Measurements from ENCODE around the gene BSN.

Gene BSN

DNA sequence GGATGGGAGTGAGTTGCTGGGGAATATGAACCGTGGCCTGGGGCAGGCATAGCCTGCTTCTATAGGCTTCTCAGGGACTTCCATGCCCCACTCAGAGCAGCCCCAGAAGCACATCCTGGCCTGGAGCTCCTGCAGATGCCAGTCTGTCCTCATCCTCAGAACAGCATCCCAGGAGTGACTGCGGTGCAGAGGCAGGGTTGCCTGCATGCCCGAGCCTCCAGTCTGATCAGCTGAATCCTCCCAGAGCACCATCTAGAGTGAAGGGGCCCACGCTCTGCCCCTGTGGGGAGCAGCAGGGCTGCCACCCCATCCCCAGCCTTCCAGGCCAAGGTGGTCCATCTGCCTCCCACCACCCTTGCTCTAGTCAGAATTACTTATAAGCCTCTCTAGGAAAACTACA is 75.2 kb downstream of the BSN start:
- no peak for DNase-seq

DNA sequence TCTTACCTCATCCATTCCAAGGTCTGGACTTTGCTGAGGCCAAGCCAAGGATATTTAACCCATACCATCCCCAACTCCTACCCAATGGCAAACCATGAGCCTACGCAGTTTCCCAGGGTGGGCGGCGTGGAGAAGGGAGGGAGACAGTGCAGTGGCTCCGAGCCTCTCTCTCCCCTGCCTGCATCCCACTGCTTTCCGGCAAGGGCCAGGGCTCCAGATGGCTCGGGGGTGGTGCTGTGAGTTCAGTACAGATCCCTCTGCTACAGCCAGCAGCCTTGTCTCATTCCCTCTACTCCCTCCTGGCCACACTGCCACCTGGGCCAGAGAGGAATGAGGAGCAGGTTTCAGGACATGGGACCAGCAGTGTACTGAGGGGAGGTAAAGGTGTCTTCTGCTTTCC is 75.6 kb downstream of the BSN start:
- DNase-seq: no peak

DNA sequence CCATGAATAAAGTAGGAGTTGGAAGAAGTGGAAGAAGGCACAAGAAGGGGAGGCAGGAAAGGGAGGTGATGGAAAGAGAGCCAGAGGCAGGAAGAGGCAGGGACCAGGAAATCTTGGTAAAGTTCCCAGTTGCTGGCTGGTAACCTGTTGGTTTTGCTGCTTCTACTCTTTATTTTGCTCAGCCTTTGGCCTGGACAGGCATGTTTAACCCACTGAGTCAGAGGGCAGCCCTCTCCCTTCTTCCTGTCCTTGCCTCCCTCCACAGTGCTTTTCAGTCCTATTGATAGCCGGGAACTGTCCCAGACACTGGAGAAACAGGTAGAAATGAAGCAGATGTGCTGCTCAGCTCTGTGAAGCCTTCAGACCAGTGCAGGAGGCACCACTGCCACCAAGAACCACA is 76.5 kb downstream of the BSN start:
- no peak for DNase-seq

DNA sequence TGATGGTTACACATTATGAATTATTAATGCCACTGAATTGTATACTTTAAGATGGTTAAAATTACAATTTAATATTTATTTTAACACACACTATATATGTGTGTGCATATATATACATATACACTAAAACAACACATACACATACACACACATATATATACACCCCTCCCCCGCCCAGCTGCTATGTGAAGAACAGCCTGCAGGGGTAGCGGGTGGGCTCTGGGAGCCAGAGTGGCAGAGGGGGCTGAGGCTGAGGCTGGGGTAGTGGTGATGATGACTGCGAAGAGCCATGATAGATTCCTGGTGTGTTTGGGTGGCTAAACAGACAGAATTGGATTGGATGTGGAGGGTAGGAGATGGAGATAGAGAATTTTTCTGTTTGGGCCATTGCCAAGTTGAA is 80.5 kb downstream of the BSN start:
- no peak for DNase-seq

DNA sequence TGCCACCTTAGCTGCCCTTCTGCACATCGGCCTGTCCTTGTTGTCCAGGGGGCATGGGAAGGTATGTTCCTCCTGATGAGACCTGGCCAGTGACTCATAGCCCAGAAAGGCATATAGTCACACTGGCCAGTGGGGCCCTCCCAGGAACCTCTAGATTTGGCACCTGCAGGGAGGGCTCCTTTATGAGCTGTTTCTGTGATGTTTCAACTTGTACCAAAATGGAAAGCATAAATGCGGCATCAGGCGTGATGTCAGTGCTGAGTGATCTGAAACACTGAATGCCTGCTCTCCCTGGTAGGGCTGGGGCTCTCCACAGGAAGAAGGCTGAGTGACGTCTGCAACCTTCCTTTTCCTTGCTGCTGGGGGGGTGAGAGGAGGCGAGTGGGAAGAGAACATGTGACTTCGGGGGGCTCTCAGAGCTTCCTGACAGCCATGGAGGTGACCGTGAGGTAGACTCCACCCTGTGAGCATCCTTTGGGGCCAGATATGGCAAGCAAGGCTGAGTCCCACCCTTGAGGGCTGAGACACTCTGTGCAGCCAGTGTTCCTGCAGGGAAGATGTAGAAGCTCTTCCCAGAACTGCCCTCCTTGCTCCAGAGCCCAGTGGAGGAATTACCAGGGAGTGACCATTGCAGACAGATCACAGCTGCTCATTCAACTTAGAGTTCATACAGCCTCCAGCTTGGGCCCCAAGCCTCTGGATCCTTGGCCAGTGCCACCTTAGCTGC is 82.8 kb downstream of the BSN start:
- DNase-seq: no peak

DNA sequence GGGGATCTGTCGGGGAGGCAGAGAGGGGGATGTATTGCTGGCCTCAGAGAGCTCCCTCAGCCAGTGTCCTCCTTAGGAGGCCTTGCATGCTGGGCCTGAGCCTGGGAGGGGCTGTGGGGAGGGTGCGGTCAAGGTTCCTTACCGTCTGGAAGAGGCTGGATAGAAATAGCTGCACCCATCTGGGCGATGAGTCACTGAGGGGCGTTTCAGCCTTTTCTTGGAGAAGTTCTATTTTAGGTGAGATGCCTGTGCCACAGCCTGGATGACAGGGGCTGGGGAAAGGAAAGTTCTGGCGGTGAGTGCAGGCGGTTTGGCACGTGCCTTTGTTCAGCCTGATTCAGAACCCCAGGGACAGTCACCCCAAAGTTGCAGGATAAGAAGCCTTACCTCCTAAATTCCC is 84.2 kb downstream of the BSN start:
- peak; percentile 77 for DNase-seq

DNA sequence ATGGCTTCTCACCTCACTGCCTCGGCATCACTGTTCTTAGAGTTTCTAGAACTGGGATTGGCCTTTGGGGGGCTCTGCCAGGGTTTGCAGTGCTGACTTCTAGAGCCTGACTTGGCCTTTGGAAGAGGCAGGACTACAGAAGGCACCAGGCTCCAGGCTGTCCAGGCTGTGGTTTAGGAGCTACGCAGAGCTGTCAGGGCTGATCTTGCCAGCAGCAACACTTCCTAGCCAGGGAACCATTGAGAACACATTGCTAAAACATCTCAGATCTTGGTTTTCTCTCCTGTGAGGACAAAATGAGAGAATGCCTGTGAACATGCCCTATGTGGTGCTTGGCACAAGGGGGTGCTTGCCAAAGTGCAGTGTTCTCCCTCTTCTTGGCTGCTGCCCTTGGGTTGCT is 85.3 kb downstream of the BSN start:
- no peak for DNase-seq

DNA sequence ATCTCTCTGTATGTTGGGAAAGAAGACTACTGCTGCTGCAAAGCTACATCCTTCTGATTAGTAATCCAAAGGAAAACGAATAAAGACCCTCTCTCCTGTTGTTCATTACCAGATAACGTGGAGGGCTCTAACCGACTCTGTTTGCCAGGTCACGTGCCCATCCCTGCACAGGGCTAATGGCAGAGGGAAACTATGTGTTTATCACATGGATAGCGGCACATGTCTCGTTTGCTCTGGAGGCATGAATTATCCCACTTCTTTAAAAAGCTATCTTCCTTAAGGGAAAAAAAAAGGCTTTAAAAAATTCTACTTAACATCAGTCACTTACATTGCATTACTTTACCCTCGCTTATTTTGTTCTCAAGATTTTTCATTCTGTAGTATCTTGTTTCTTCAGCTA is 87.0 kb downstream of the BSN start:
- DNase-seq: no peak

DNA sequence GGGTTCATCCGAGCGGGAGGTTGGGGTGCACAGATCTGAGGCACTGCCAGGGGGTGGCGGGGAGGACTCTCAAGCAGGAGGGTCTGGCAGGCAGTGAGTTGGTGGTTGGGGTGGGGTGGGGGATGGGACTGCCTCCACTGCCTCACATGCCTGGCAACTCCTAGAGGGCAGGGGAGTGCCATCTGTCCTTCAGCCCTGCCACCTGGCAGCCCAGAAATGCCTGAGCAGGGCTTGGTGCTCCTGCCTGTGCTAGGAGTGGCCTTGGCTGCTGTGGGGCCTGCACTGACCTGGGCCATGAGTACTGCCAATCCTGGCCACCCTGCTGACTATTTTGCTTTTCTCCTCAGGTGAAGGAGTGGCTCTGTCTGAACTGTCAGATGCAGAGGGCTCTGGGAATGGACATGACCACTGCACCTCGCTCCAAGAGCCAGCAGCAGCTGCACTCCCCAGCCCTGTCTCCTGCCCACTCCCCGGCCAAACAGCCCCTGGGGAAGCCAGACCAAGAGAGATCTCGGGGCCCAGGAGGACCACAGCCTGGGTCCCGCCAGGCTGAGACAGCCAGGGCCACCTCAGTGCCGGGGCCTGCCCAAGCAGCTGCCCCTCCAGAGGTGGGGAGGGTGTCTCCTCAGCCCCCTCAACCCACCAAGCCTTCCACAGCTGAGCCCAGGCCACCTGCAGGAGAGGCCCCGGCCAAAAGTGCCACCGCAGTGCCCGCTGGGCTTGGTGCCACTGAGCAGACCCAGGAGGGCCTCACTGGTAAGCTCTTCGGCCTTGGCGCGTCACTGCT is 87.8 kb downstream of the BSN start:
- DNase-seq: no peak

DNA sequence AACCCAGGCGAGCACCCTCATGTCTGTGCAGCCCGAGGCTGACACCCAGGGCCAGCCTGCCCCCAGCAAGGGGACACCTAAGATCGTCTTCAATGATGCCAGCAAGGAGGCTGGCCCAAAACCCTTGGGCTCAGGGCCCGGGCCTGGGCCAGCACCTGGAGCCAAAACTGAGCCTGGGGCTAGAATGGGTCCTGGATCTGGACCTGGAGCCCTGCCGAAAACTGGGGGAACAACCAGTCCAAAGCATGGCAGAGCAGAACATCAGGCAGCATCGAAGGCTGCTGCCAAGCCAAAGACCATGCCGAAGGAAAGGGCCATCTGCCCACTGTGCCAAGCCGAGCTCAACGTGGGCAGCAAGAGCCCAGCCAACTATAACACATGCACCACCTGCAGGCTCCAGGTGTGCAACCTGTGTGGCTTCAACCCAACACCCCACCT is 88.5 kb downstream of the BSN start:
- DNase-seq: no peak

DNA sequence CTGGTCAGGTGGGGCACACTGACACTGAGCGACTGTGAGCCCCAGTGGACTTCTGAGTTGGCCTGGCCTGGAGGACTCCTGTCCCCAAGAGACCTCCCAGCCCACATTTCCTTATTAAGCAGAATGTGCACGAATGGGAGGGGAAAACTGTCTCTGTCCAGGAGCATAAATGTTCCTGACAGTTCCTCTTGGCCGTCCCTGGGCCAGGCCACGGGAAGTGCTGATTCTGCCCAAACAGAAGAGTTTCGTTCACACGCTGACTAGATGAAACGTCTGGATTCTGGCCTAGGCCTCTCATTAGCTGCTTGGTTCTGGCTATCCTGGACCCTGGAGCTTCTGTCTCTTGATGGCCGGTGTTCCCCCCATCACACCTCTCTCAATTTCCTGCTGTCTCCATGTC is 90.4 kb downstream of the BSN start:
- DNase-seq: no peak

DNA sequence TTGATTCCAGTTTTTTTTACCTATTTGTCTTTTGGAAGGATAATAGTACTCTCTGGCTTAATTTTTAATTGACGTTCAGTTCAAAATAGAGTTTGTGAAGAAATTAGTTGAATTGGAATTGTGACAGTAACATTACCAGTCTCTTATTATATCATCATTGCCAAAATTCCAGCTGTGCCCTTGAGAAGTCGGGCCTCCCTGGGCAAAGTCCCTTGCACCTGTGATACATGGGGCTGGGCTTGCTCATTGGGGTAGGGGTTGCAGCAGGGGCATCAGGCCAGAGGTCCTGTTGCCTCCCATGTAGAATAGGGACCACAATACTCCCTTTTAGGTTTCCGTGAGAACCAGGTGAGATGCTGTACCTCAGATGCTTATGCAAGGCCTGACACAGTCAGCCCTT is 92.0 kb downstream of the BSN start:
- no peak for DNase-seq

DNA sequence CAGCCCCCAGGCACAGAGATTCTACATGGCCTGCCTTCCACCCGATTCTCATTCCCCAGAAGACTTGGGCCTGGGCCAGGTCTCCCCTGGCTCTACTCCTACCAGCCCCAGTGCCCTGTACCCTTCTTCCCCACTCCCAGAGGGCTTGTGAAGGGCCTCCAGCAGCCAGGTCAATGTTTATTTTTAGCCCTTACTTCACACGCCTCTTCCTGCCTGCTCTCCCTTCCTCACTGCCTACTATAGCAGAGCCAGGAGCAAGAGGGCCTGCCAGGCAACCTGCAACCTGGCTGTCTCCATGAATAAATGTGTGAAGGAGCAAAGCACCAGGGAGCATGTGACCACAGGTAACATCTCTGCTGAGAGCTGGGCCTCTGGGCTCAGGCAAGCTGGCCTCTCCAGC is 93.5 kb downstream of the BSN start:
- no peak for DNase-seq

DNA sequence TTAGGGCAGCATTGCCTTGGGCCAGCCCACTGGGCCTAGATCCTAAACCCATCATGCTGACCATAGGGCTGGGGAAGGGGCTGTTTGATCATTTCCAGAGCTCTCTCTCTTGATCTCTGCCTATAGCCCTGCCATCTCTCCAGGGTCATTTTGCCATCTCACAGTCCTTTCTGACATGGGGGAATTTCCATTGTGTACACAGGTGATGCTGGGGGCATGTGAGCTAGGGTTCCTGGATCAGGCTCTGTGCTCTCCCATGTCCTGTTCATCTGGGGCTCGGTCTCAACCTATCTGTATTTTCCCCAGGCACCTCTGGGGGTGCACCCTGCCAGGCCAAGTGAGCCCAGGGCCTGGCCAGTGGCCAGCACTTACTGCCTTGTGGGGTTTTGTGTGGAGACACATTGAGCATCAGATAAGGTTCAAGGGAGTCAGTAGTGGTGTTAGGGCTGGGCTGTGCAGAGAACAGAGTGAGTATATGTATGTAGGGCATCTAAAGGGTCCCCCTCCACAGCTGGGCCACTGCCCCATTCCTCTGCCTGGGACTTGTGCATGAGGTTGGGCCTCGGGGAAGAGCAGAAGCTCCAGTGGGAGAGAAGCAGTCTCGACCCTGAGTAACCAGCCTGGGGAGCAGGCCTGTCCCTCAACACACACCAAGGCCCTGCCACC is 94.2 kb downstream of the BSN start:
- no peak for DNase-seq

DNA sequence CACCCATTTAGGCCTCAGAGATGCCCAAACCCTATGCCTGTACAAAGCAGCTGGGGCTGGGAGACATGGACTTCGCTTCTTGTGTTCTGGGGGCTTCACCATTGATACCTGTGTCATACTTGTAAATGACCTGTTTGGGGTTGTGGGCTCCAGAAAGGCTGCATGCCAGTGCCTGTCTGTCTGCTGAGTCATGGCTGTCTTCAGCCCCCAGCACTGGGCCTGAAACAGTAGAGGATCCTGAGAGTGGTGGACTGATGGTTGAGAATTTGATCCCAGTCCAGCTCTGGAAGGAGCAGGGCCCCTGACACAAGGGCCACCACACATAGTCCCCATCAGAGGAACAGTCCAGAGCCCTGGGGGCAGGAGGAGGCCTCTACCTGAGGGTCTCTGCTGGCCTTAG is 95.3 kb downstream of the BSN start:
- DNase-seq: peak; percentile 21

DNA sequence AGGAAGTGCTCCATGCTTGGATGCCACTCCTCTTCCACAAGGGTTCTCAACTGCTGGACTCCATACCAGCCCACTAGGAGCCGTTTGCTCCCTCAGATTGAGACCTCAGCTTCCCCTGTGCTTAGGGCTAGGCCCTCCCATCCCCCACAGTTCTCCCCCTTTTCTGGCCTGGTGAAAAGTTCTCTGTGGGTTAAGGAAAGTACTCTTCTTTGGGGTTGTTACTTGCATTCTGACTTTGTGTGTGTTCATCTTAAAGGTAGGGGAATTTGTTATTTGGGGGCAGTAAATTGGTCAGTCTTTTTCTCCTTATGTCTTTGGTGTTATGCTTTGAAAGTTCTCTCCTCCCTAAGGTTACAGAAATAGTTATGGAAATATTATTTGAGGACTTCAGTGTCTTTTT is 95.9 kb downstream of the BSN start:
- DNase-seq: no peak

DNA sequence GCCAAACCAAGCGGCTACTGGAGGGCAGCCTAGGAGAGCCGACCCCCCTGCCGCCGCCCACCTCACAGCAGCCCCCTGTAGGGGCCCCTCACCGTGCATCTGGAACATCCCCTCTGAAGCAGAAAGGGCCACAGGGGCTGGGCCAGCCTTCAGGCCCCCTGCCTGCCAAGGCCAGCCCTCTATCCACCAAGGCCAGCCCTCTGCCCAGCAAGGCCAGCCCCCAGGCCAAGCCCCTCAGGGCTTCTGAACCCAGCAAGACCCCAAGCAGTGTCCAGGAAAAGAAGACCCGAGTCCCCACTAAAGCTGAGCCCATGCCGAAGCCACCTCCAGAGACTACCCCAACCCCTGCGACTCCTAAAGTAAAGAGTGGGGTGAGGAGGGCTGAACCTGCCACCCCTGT is 96.4 kb downstream of the BSN start:
- DNase-seq: no peak

DNA sequence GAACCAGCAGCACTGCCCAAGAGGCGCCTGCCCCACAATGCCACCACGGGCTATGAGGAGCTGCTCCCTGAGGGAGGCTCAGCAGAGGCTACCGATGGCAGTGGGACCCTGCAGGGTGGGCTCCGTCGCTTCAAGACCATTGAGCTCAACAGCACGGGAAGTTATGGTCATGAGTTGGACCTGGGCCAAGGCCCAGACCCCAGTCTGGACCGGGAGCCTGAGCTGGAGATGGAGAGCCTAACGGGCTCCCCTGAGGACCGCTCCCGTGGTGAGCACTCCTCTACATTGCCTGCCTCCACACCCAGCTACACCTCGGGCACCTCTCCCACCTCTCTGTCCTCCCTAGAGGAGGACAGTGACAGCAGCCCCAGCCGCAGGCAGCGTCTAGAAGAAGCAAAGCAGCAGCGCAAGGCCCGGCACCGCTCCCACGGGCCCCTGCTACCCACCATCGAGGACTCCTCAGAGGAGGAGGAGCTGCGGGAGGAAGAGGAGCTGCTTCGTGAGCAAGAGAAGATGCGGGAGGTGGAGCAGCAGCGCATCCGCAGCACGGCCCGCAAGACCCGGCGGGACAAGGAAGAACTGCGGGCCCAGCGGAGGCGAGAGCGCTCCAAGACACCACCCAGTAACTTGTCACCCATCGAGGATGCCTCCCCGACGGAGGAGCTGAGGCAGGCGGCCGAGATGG is 98.1 kb downstream of the BSN start:
- no peak for DNase-seq

DNA sequence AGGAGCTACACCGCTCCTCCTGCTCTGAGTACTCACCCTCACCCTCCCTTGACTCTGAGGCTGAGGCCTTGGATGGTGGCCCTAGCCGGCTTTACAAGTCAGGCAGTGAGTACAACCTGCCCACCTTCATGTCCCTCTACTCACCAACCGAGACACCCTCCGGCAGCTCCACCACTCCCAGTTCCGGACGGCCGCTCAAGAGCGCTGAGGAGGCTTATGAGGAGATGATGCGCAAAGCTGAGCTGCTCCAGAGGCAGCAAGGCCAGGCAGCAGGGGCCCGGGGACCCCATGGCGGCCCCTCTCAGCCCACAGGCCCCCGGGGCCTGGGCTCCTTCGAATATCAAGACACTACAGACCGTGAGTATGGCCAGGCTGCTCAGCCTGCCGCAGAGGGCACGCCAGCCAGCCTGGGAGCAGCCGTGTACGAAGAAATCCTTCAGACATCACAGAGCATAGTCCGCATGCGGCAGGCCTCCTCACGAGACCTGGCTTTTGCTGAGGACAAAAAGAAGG is 98.7 kb downstream of the BSN start:
- DNase-seq: no peak

DNA sequence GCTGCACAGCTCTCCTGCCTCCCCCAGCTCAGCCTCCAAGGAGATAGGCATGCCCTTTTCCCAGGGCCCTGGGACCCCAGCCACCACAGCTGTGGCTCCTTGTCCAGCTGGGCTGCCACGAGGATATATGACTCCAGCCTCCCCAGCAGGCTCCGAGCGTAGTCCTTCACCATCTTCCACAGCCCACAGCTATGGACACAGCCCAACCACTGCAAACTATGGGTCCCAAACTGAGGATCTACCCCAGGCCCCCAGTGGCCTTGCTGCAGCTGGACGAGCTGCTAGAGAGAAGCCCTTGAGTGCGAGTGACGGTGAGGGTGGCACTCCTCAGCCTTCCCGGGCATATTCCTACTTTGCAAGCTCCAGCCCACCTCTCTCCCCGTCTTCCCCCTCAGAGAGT is 99.3 kb downstream of the BSN start:
- DNase-seq: no peak

DNA sequence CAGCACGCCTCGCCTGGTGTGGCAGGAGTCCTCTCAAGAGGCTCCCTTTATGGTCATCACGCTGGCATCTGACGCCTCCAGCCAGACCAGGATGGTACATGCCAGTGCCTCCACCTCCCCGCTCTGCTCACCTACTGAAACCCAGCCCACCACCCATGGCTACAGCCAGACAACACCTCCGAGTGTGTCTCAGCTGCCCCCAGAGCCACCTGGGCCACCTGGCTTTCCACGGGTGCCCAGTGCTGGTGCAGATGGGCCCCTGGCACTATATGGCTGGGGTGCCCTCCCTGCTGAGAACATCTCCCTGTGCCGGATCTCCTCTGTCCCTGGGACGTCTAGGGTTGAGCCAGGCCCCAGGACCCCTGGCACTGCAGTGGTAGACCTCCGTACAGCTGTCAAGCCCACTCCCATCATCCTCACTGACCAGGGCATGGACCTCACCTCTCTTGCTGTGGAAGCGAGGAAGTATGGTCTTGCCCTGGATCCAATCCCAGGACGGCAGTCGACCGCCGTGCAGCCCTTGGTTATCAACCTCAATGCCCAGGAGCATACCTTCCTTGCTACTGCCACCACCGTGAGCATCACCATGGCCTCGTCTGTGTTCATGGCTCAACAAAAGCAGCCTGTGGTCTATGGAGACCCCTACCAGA is 100.0 kb downstream of the BSN start:
- no peak for DNase-seq

DNA sequence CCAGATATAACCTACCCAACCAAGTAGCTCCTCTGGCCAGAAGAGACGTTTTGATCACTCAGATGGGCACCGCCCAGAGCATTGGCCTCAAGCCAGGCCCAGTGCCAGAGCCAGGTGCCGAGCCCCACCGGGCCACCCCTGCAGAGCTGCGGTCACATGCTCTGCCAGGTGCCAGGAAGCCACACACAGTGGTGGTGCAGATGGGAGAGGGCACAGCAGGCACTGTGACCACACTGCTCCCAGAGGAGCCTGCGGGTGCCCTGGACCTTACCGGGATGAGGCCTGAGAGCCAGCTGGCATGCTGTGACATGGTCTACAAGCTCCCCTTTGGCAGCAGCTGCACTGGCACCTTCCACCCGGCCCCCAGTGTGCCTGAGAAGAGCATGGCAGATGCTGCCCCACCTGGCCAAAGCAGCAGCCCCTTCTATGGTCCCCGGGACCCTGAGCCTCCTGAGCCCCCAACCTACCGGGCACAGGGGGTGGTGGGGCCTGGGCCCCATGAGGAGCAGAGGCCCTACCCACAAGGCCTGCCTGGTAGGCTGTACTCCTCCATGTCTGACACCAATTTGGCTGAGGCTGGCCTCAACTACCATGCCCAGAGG is 100.8 kb downstream of the BSN start:
- DNase-seq: no peak
